Vagina (tissue), 2 donors: ENCODE measurements around the gene KRTAP10-6. TPM values are rescaled to one million over a fixed set of nuclear protein-coding genes. Genes with fewer than 3 reads are reported as not detected.

Experiments used
- DNase-seq, 2 donors: peaks; one replicate each; pipeline ENCODE4 v3.0.0-alpha.2; 2017; ENCODE audit errors: extremely low spot score in 2 of 2
- H3K27ac ChIP-seq: fragments of 200-600 bp; sonication (generic); one replicate; pipeline ENCODE4 v1.5.1; 2019
- H3K27me3 ChIP-seq: fragments of 200-600 bp; sonication (generic); one replicate; pipeline ENCODE4 v1.5.1; 2019
- H3K36me3 ChIP-seq, 2 donors: fragments of 200-600 bp; sonication (generic); one replicate each; pipeline ENCODE4 v1.5.1; 2017 to 2019
- H3K4me1 ChIP-seq: fragments of 200-600 bp; sonication (generic); one replicate; pipeline ENCODE4 v1.5.1; 2019
- H3K4me3 ChIP-seq, 2 donors: fragments of 200-600 bp; sonication (generic); 1 replicate in 1 of 2; 2 replicates in 1 of 2; pipeline ENCODE4 v1.5.1; 2016 to 2019
- H3K9me3 ChIP-seq: fragments of 200-600 bp; sonication (generic); one replicate; pipeline ENCODE4 v1.5.1; 2019
- POLR2A ChIP-seq, 2 donors: fragments of 450-650 bp; IDR thresholded peaks; one replicate each; pipeline ENCODE4 v1.6.1; 2017; ENCODE audit warnings: antibody characterized with exemption in 2 of 2, mild to moderate bottlenecking in 2 of 2, moderate library complexity in 2 of 2
- POLR2AphosphoS5 ChIP-seq, 2 donors: sonication (generic); formaldehyde crosslinking; IDR thresholded peaks; one replicate each; pipeline ENCODE4 v1.9.0; 2017; ENCODE audit warnings: antibody characterized with exemption in 2 of 2, mild to moderate bottlenecking in 2 of 2, low read depth in 1 of 2; ENCODE audit not compliant: insufficient read depth in 1 of 2
- intact Hi-C: fragments of 100-400 bp; cut with DNase I; formaldehyde crosslinking; loops from one replicate; pipeline ENCODE4 v1.15.1; 2023
- total RNA-seq: library from RNA; depleted of rRNA; stranded (reverse); fragments of >200 nt; gene quantifications from one replicate; pipeline ENCODE4 v1.2.3, GENCODE V29; 2016
- TF ChIP-seq, protein P1 (sequence below), 3 experiments: fragments of 450-650 bp in 2 of 3; fragments of 200-600 bp in 1 of 3; sonication (generic) in 1 of 3; IDR thresholded peaks; one replicate each; pipeline ENCODE4 v1.5.1; 2017 to 2019; ENCODE audit warnings: antibody characterized with exemption in 3 of 3, mild to moderate bottlenecking in 2 of 3, moderate library complexity in 2 of 3

Gene KRTAP10-6
- total RNA-seq, 1 donor from 2014 or later, result not detected

DNA sequence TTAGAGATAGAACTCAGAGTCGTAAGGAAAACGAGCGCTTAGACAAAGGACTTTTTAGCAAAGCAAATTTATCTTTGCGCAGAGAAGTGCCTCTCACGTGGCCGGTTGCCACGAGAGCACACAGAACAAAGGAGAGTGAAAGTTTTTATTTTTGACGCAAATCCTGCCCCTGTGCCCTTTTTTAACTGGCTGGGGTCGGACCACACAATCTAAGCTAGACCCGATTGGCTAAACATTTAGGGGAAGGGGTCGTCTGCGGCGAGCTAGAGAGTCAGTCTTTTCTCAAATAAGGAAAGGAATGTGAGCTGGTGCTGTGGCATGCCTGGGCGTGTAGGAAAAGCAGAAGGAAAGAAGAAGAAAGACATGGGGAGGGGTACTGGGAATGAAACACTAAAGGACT, 43.4 kb downstream of the KRTAP10-6 start:
- intact Hi-C loops, result no loop called here
- peak in 1 of 2 donors; percentile 20 for DNase-seq
- Histone ChIP-seq H3K36me3 (no peaks in the 10 kb centered on the region), H3K9me3 (no peaks in the 10 kb centered on the region), H3K27me3 (no peaks in the 10 kb centered on the region), H3K27ac (no peak overlapping the region), H3K4me1 (no peaks in the 10 kb centered on the region), H3K4me3 (no peak overlapping the region)
- no peak for TF ChIP-seq POLR2AphosphoS5 (IDR thresholded peaks at IDR 0.05; ENCODE audit: insufficient read depth in 1 of 2, low read depth in 1 of 2)

- Histone ChIP-seq H3K9me3 (no peaks in the 10 kb centered on the region), H3K27me3 (no peaks in the 10 kb centered on the region), H3K4me1 (no peaks in the 10 kb centered on the region), H3K4me3 (no peak overlapping the region), H3K36me3 (no peaks in the 10 kb centered on the region), H3K27ac (no peak overlapping the region)
- DNase-seq, result peak in 1 of 2 donors; percentile 13
- intact Hi-C loops, result no loop called here
- no peak for TF ChIP-seq POLR2AphosphoS5 (IDR thresholded peaks at IDR 0.05; ENCODE audit: insufficient read depth in 1 of 2, low read depth in 1 of 2)
- TF ChIP-seq POLR2A (IDR thresholded peaks at IDR 0.05), result no peak
- TF ChIP-seq, protein P1, sequence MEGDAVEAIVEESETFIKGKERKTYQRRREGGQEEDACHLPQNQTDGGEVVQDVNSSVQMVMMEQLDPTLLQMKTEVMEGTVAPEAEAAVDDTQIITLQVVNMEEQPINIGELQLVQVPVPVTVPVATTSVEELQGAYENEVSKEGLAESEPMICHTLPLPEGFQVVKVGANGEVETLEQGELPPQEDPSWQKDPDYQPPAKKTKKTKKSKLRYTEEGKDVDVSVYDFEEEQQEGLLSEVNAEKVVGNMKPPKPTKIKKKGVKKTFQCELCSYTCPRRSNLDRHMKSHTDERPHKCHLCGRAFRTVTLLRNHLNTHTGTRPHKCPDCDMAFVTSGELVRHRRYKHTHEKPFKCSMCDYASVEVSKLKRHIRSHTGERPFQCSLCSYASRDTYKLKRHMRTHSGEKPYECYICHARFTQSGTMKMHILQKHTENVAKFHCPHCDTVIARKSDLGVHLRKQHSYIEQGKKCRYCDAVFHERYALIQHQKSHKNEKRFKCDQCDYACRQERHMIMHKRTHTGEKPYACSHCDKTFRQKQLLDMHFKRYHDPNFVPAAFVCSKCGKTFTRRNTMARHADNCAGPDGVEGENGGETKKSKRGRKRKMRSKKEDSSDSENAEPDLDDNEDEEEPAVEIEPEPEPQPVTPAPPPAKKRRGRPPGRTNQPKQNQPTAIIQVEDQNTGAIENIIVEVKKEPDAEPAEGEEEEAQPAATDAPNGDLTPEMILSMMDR (IDR thresholded peaks at IDR 0.05), result no peak
These were observed 43.9 kb downstream of the KRTAP10-6 start for GRCh38 chr21:44548381-44548780.

DNA sequence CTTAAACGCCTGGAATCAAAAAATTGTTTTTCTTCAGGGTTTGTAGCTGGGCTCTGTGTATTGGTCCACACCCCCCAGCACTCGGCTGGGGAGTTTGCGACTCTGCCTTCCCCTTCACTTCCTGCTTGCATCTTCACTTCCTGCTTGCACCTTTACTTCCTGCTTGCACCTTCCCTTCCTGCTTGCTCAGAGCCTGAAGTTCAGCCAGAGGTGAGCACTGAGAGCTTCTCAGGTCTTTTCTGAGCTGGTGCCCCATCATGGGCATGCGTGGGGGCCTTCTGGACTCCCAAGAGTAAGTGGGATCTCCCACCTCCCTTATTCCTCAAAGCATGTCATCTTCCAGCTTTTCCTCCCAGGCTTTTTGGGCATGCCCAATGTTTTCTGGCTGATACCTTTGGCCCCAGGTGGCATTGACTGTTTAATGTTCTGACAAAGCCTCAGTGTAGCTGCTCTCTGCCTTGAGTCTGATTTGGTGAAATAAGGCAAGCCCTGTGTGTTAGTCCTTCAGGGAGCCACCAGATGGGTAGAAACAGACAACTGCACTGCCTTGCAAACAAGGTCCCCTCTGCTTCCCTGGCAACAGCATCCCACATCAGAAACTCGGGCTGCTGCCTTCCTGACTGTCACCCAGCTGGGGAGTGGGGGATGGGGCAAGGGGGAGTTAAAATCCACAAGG, 44.5 kb downstream of the KRTAP10-6 start:
- TF ChIP-seq POLR2A (IDR thresholded peaks at IDR 0.05), result no peak
- TF ChIP-seq, protein P1 (IDR thresholded peaks at IDR 0.05), result no peak
- no peak for TF ChIP-seq POLR2AphosphoS5 (IDR thresholded peaks at IDR 0.05; ENCODE audit: insufficient read depth in 1 of 2, low read depth in 1 of 2)
- intact Hi-C loops, result no loop called here
- H3K27ac ChIP-seq, result no peak overlapping the region
- H3K4me1 ChIP-seq, result no peaks in the 10 kb centered on the region
- no peaks in the 10 kb centered on the region for H3K27me3 ChIP-seq
- H3K4me3 ChIP-seq, result no peak overlapping the region
- no peaks in the 10 kb centered on the region for H3K36me3 ChIP-seq
- H3K9me3 ChIP-seq, result no peaks in the 10 kb centered on the region
- DNase-seq, result peak; percentile 65 to 82

GRCh38 chr21:44544566-44544965, 47.7 kb downstream of the KRTAP10-6 start:
- DNase-seq, result peak in 1 of 2 donors; percentile 34
- Histone ChIP-seq H3K9me3 (no peaks in the 10 kb centered on the region), H3K27ac (no peak overlapping the region), H3K4me3 (no peak overlapping the region), H3K4me1 (no peaks in the 10 kb centered on the region), H3K36me3 (no peaks in the 10 kb centered on the region), H3K27me3 (no peaks in the 10 kb centered on the region)
- TF ChIP-seq, protein P1 (IDR thresholded peaks at IDR 0.05), result no peak
- TF ChIP-seq POLR2A (IDR thresholded peaks at IDR 0.05), result no peak
- no peak for TF ChIP-seq POLR2AphosphoS5 (IDR thresholded peaks at IDR 0.05; ENCODE audit: insufficient read depth in 1 of 2, low read depth in 1 of 2)
- intact Hi-C loops, result no loop called here

DNA sequence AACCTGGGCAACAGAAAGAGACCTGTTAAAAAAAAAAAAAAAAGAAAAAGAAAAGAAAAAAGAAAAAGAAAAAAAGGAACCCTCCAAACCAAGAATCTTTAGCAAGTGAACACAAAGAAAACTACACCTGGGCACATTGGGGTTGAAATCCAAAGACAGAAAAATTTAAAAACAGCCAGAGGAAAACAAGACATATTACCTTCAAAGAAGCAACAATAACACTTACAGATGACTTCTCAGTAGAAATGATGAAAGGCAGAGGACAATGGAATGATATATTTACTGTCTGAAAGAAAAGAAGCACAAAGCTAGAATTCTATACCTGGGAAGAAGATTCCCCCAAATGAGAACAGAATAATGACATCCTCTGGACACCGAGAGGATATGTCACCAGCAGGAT, 49.6 kb downstream of the KRTAP10-6 start:
- intact Hi-C loops, result no loop called here
- TF ChIP-seq POLR2AphosphoS5 (IDR thresholded peaks at IDR 0.05; ENCODE audit: insufficient read depth in 1 of 2, low read depth in 1 of 2) (no peak), POLR2A (IDR thresholded peaks at IDR 0.05) (no peak)
- TF ChIP-seq, protein P1 (IDR thresholded peaks at IDR 0.05), result no peak

More for the DNA sequence above, 49.6 kb downstream of the KRTAP10-6 start:
- H3K9me3 ChIP-seq, result no peaks in the 10 kb centered on the region
- H3K27ac ChIP-seq, result no peak overlapping the region
- no peaks in the 10 kb centered on the region for H3K4me1 ChIP-seq
- H3K4me3 ChIP-seq, result no peak overlapping the region
- DNase-seq, result no peak
- no peaks in the 10 kb centered on the region for H3K27me3 ChIP-seq
- H3K36me3 ChIP-seq, result no peaks in the 10 kb centered on the region

Other genes with a start within 250 kb of the KRTAP10-6 start
- gene TRPM2, start 238.9 kb downstream of the KRTAP10-6 start, total RNA-seq, result 2.2 TPM
- 2.5 TPM for gene LRRC3, start 137.0 kb downstream of the KRTAP10-6 start, total RNA-seq
- gene KRTAP10-1, start 52.3 kb downstream of the KRTAP10-6 start, total RNA-seq, result not detected
- gene KRTAP10-2, start 41.0 kb downstream of the KRTAP10-6 start, total RNA-seq, result not detected
- not detected for gene KRTAP10-3, start 33.7 kb downstream of the KRTAP10-6 start, total RNA-seq
- gene KRTAP10-4, start 18.8 kb downstream of the KRTAP10-6 start, total RNA-seq, result not detected
- gene KRTAP10-5, start 11.9 kb downstream of the KRTAP10-6 start, total RNA-seq, result not detected
- not detected for gene KRTAP10-7, start 8.1 kb upstream of the KRTAP10-6 start, total RNA-seq
- gene KRTAP10-8, start 19.6 kb upstream of the KRTAP10-6 start, total RNA-seq, result not detected
- not detected for gene KRTAP10-9, start 34.6 kb upstream of the KRTAP10-6 start, total RNA-seq
- not detected for gene KRTAP10-10, start 44.9 kb upstream of the KRTAP10-6 start, total RNA-seq
- gene KRTAP10-11, start 53.9 kb upstream of the KRTAP10-6 start, total RNA-seq, result not detected
- gene KRTAP12-4, start 62.2 kb upstream of the KRTAP10-6 start, total RNA-seq, result not detected
- gene KRTAP12-3, start 65.4 kb upstream of the KRTAP10-6 start, total RNA-seq, result not detected
- gene KRTAP12-2, start 74.4 kb upstream of the KRTAP10-6 start, total RNA-seq, result not detected
- not detected for gene KRTAP12-1, start 89.7 kb upstream of the KRTAP10-6 start, total RNA-seq
- not detected for gene KRTAP10-12, start 104.7 kb upstream of the KRTAP10-6 start, total RNA-seq
- not detected for gene TSPEAR, start 119.1 kb upstream of the KRTAP10-6 start, total RNA-seq
- 96.5 TPM for gene UBE2G2, start 209.3 kb upstream of the KRTAP10-6 start, total RNA-seq
- gene SUMO3, start 225.6 kb upstream of the KRTAP10-6 start, total RNA-seq, result 70.0 TPM